A673 (cell line): ENCODE measurements around the gene TSR2. TPM values are rescaled to one million over a fixed set of nuclear protein-coding genes. Genes with fewer than 3 reads are reported as not detected.
A peak's percentile ranks its signal among the peaks of the same experiment; 100 is the strongest.
"Not testable (repeated sequence)": the region's sequence is repeated elsewhere in the genome, so short reads cannot be mapped to it uniquely, and the experiment has no call there.

Experiments
- BruUV-seq: library from RNA; stranded (reverse); fragments of 400-500 nt; replicated peaks from 2 replicates; lab custom pipeline; 2021; lab: Mats Ljungman, UMichigan
- CTCF ChIA-PET: fragments of 300-600 bp; sonication (Branson Sonifier 250); formaldehyde crosslinking; loops from one replicate; lab custom pipeline; 2022; ENCODE audit warnings: antibody characterized with exemption; lab: Charles Lee
- POLR2A ChIA-PET: fragments of 300-600 bp; sonication (Branson Sonifier 250); formaldehyde crosslinking; loops from one replicate; lab custom pipeline; 2022; ENCODE audit warnings: antibody characterized with exemption; ENCODE audit not compliant: low non-redundant PET; lab: Charles Lee
- DNase-seq: peaks from one replicate; pipeline ENCODE4 v3.0.0-alpha.2; 2015; ENCODE audit warnings: low spot score
- H3K27ac ChIP-seq: fragments of 200-600 bp; sonication (generic); 2 replicates; pipeline ENCODE4 v1.5.1; 2016; ENCODE audit warnings: mixed run types, low read depth, mild to moderate bottlenecking, mixed read lengths, antibody characterized with exemption, low read length; ENCODE audit not compliant: poor library complexity, severe bottlenecking
- H3K27me3 ChIP-seq: fragments of 200-600 bp; sonication (generic); replicated peaks from 2 replicates; pipeline ENCODE4 v1.6.1; 2017; ENCODE audit warnings: mixed run types, low read depth, mild to moderate bottlenecking, mixed read lengths, antibody characterized with exemption, low read length; ENCODE audit not compliant: insufficient read depth, poor library complexity
- H3K36me3 ChIP-seq: fragments of 200-600 bp; sonication (generic); 2 replicates; pipeline ENCODE4 v1.6.1; 2016; ENCODE audit warnings: mixed run types, mild to moderate bottlenecking, mixed read lengths, antibody characterized with exemption, low read length; ENCODE audit not compliant: insufficient read depth, poor library complexity, severe bottlenecking
- H3K4me1 ChIP-seq: fragments of 200-600 bp; sonication (generic); 2 replicates; pipeline ENCODE4 v1.6.1; 2017; ENCODE audit warnings: mixed run types, mild to moderate bottlenecking, mixed read lengths, antibody characterized with exemption, low read length; ENCODE audit not compliant: insufficient read depth, poor library complexity, severe bottlenecking
- H3K4me3 ChIP-seq: fragments of 200-600 bp; sonication (generic); 2 replicates; pipeline ENCODE4 v1.5.1; 2016; ENCODE audit warnings: low read depth, mixed run types, mild to moderate bottlenecking, mixed read lengths, low read length; ENCODE audit not compliant: poor library complexity, severe bottlenecking
- H3K9me3 ChIP-seq: fragments of 200-600 bp; sonication (generic); 2 replicates; pipeline ENCODE4 v1.6.1; 2016; ENCODE audit warnings: mixed run types, low read depth, mild to moderate bottlenecking, mixed read lengths, antibody characterized with exemption, low read length; ENCODE audit not compliant: poor library complexity, severe bottlenecking
- EZH2 ChIP-seq: fragments of 200-600 bp; sonication (generic); IDR thresholded peaks from 2 replicates; pipeline ENCODE4 v1.6.1; 2017; ENCODE audit warnings: borderline replicate concordance, low read depth, mild to moderate bottlenecking, mixed read lengths, antibody characterized with exemption, low read length; ENCODE audit not compliant: poor library complexity, severe bottlenecking
- intact Hi-C: fragments of 100-400 bp; cut with micrococcal nuclease; formaldehyde crosslinking; loops from one replicate; pipeline ENCODE4 v1.10.0; 2022; ENCODE audit not compliant: unreplicated experiment
- total RNA-seq: library from RNA; stranded (reverse); gene quantifications from 2 replicates; pipeline ENCODE4 v1.2.3, GENCODE V29; 2021
- TF ChIP-seq, protein P1 (sequence below): fragments of 300-800, 200-600 bp; sonication (generic); conservative IDR thresholded peaks from 2 replicates; pipeline ENCODE4 v1.5.1; 2017; ENCODE audit warnings: low read depth, mild to moderate bottlenecking, antibody characterized with exemption, low read length, moderate library complexity, mixed read lengths

The TSR2 gene
- total RNA-seq, 1 experiment from 2014 or later: 40.8 TPM

DNA sequence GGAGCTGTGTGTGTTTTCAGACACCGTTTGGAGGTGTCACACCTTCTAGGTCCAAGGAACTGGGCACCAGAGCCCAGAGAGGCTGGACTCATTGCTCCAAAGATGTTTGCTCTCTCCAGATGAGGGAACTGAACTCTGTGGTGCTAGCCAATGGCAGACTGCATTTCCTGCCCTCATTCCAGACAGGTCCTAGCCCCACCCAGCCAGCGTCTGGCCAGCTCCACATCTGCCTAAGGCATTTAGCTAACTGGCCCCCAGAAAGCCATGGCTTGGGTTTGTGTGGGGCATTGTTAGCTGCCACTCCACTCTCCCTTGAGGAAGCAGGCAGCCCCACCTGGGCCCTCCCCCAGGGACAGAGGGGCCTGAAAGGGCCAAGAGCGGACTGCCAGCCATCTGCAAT lies 44.5 kb downstream of the TSR2 start:
- H3K9me3 ChIP-seq: no peaks in the 10 kb centered on the region
- TF ChIP-seq, protein P1, sequence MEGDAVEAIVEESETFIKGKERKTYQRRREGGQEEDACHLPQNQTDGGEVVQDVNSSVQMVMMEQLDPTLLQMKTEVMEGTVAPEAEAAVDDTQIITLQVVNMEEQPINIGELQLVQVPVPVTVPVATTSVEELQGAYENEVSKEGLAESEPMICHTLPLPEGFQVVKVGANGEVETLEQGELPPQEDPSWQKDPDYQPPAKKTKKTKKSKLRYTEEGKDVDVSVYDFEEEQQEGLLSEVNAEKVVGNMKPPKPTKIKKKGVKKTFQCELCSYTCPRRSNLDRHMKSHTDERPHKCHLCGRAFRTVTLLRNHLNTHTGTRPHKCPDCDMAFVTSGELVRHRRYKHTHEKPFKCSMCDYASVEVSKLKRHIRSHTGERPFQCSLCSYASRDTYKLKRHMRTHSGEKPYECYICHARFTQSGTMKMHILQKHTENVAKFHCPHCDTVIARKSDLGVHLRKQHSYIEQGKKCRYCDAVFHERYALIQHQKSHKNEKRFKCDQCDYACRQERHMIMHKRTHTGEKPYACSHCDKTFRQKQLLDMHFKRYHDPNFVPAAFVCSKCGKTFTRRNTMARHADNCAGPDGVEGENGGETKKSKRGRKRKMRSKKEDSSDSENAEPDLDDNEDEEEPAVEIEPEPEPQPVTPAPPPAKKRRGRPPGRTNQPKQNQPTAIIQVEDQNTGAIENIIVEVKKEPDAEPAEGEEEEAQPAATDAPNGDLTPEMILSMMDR: no peak
- TF ChIP-seq EZH2: no peak
- no peak for DNase-seq
- ChIA-PET POLR2A (no interaction called here), CTCF (no interaction called here)
- H3K36me3 ChIP-seq: no peaks in the 10 kb centered on the region
- intact Hi-C loops: no loop called here
- H3K4me3 ChIP-seq: no peak overlapping the region
- no peaks in the 10 kb centered on the region for H3K27me3 ChIP-seq
- no TSS peak for BruUV-seq
- no peak overlapping the region for H3K27ac ChIP-seq
- peaks cover 13% of the 10 kb centered on the region for H3K4me1 ChIP-seq

DNA sequence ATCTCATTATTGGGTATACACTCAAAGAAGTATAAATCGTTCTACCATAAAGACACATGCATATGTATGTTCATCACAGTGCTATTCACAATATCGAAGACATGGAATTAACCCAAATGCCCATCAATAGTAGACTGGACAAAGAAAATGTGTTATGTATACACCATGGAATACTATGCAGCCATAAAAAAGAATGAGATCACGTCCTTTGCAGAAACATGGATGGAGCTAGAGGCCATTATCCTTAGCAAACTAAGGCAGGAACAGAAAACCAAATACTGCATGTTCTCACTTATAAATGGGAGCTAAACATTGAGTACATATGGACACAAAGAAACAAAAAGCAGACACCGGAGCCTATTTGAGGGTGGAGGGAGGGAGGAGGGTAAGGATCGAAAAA lies 49.6 kb downstream of the TSR2 start:
- DNase-seq, intact Hi-C loops, H3K27me3 ChIP-seq, H3K4me3 ChIP-seq, H3K9me3 ChIP-seq, H3K4me1 ChIP-seq, BruUV-seq, CTCF ChIA-PET, H3K27ac ChIP-seq, POLR2A ChIA-PET, H3K36me3 ChIP-seq: not testable (repeated sequence)

GRCh38 chrX:54492340-54492739 lies 52.1 kb downstream of the TSR2 start:
- no peak for DNase-seq
- intact Hi-C loops: no loop called here
- ChIA-PET POLR2A (interaction anchor here (0.7 kb wide), 1 partner anchor 62 kb away, joined by 4 read pairs; no protein-coding TSS in a partner anchor), CTCF (no interaction called here)
- Histone ChIP-seq H3K27me3 (no peaks in the 10 kb centered on the region), H3K27ac (no peak overlapping the region), H3K4me3 (no peak overlapping the region), H3K36me3 (no peaks in the 10 kb centered on the region), H3K9me3 (no peaks in the 10 kb centered on the region), H3K4me1 (no peaks in the 10 kb centered on the region)
- TF ChIP-seq, protein P1: no peak
- TF ChIP-seq EZH2: no peak
- BruUV-seq: no TSS peak

DNA sequence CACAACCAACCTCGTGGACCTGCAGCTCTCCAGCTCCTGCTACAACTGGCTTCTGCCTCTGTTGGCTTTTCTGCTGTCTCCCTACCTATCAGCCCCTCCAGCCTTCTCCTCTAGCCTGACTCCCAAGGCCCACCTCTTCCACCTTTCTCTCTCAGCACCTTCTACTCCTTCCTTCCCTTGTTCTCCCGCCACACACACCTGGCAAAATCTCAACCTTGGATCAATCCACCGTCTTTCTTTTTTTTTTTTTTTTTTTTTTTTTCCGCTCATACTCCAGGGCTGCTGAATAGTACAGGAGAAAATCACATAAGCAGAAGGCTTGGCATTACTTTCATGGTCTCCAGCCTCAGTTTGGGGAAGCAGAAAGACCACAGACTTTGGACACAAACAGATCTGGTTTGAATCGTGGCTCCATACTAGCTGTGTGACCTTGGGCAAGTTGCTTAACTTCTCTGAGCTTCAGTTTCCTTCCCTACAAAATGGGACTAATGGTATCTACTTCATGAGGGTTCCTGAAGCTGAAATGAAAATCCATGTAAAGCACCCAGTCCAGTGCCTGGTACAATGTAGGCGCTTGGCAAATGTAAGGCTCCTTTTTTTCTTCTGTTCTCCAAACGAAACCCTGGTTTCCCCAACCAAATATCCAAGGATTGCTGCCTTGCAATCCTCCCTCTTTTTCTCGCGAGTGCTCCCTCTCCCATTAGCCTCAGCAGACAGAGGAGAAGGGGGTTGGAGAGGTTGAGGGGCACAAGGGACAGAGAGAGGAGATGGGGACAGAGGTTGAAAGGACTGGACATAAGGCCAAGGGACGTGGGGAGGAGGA lies 54.2 kb downstream of the TSR2 start:
- Histone ChIP-seq H3K4me1 (no peaks in the 10 kb centered on the region), H3K36me3 (no peaks in the 10 kb centered on the region), H3K9me3 (no peaks in the 10 kb centered on the region), H3K27ac (peak overlapping the region; percentile 85), H3K27me3 (no peaks in the 10 kb centered on the region), H3K4me3 (peak overlapping the region; percentile 76)
- intact Hi-C loops: loop anchor here (2.0 kb wide), 1 partner anchor 36 kb away; the partner anchor contains the start of gene GNL3L
- CTCF ChIA-PET: no interaction called here
- DNase-seq: no peak
- TF ChIP-seq EZH2: no peak
- TF ChIP-seq, protein P1: no peak
- POLR2A ChIA-PET: no interaction called here
- no TSS peak for BruUV-seq
